ENCODE measurements around the gene RIMS3. TPM values are rescaled to one million over a fixed set of nuclear protein-coding genes. Genes with fewer than 3 reads are reported as not detected.
"Not testable (repeated sequence)": the region's sequence is repeated elsewhere in the genome, so short reads cannot be mapped to it uniquely, and the experiment has no call there.

RIMS3 gene
- total RNA-seq, 1 donor, result 0.86 TPM

- DNase-seq (ENCODE audit: low read depth), result no peak
- no peak overlapping the region for H3K4me3 ChIP-seq (ENCODE audit: low read depth, low read length)
- TF ChIP-seq CTCF (IDR thresholded peaks at IDR 0.05; ENCODE audit: insufficient read depth, low read depth, low read length), result no peak
Observed at GRCh38 chr1:40582116-40582515, 83.4 kb downstream of the RIMS3 start.

- no peak overlapping the region for H3K4me3 ChIP-seq (ENCODE audit: low read depth, low read length)
- no peak for TF ChIP-seq CTCF (IDR thresholded peaks at IDR 0.05; ENCODE audit: insufficient read depth, low read depth, low read length)
- DNase-seq (ENCODE audit: low read depth), result peak; percentile 43
Observed at GRCh38 chr1:40575336-40575735, 90.1 kb downstream of the RIMS3 start.

- DNase-seq (ENCODE audit: low read depth); H3K4me3 ChIP-seq (ENCODE audit: low read depth, low read length): not testable (repeated sequence)
Observed at GRCh38 chr1:40574805-40575204, 90.7 kb downstream of the RIMS3 start.

Other genes with a start within 250 kb of the RIMS3 start
- gene ZFP69B, start 215.2 kb downstream of the RIMS3 start, total RNA-seq, result 3.9 and 5.8 TPM in 2 replicates
- gene ZFP69, start 188.4 kb downstream of the RIMS3 start, total RNA-seq, result 4.5 and 4.7 TPM in 2 replicates
- gene EXO5, start 156.9 kb downstream of the RIMS3 start, total RNA-seq, result 8.2 and 10.6 TPM in 2 replicates
- gene ZNF684, start 134.0 kb downstream of the RIMS3 start, total RNA-seq, result 2.9 and 3.5 TPM in 2 replicates
- 19.0 TPM in 2 replicates for gene NFYC, start 26.0 kb upstream of the RIMS3 start, total RNA-seq
- under 0.01 TPM in 2 replicates for gene KCNQ4, start 118.1 kb upstream of the RIMS3 start, total RNA-seq
- 1.7 and 5.2 TPM in 2 replicates for gene CITED4, start 196.7 kb upstream of the RIMS3 start, total RNA-seq